Sciatic nerve (tissue), 2 donors: Measurements from ENCODE around the gene CPTP. TPM values are rescaled to one million over a fixed set of nuclear protein-coding genes. Genes with fewer than 3 reads are reported as not detected.
A peak's percentile ranks its signal among the peaks of the same experiment; 100 is the strongest.
"Not testable (repeated sequence)": the region's sequence is repeated elsewhere in the genome, so short reads cannot be mapped to it uniquely, and the experiment has no call there.

Experiments used
- ATAC-seq: fragments of 200-7000 bp; cut with Tn5 transposase; one replicate; pipeline ENCODE4 v1.9.1; 2020; ENCODE audit warnings: mild to moderate bottlenecking, moderate library complexity
- DNase-seq: peaks from one replicate; pipeline ENCODE4 v3.0.0-alpha.2; 2020; ENCODE audit warnings: low spot score
- intact Hi-C: fragments of 100-400 bp; cut with DNase I; formaldehyde crosslinking; loops from one replicate; pipeline ENCODE4 v1.14.2; 2022
- total RNA-seq: library from RNA; stranded (reverse); fragmentation: NEBNext Ultra II Directional; extraction: Animal tissue kit (Norgen Biotek cat#: 25700); gene quantifications from one replicate; pipeline ENCODE4 v1.2.1, GENCODE V29; 2021
- donor health status: DM: no; HTN: no; CAD: no.
- donor health status: DM: no; HTN: no; CAD: no.

CPTP gene
- total RNA-seq, 1 donor from 2014 or later = 15.7 TPM

DNA sequence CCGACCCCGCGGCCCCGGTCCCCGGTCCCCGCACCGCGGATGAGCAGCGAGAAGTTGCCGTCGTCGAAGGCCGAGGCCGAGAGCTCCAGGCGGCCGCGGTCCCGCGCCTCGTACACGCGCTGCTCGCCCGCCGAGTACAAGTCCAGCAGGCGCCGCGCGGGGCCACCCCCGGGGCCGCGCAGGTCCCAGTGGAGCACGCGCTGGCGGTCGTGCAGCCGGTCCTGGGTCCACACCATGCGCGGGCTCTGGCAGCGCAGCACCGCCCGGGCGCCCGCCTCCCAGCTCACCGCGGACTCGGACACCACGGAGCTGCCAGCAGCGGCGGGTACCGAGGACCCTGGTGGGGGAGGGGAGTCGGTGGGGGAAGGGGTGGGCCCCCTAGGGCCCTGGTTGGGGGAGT lies 30.8 kb downstream of the CPTP start:
- intact Hi-C loops = no loop called here
- ATAC-seq (no peak), DNase-seq (no peak)

GRCh38 chr1:1356166-1356795 lies 31.7 kb downstream of the CPTP start:
- intact Hi-C loops = no loop called here
- DNase-seq (no peak), ATAC-seq (no peak)

DNA sequence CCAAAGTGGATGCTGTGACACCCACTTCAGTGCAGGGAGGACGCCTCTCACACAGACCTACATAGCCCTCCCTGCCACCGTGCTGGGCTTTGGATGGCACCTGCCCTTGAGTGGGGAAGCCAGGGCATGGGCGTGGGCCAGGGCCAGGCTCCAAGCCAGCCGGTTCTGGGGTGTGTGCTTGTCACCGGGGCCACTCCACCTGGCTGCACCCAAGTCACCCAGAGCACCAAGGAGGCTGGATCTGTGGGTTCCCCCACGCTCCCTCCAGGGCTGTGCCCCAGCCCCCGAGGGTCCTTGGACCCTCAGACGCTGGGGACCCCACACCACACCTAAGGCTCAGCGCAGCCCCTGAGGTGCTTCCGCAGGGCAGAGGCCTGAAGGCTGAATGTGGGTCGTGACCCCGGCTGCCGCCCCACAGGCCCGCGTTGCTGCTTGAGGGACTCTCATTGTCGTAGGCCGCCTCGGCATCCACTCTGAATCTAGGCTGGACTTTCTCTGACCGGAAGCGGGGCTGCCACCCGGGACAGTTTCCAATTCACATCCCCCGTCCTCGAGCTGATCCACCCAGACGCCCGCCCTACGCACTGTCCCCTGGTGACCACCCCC lies 32.3 kb downstream of the CPTP start:
- intact Hi-C loops = no loop called here
- DNase-seq (no peak), ATAC-seq (no peak)

DNA sequence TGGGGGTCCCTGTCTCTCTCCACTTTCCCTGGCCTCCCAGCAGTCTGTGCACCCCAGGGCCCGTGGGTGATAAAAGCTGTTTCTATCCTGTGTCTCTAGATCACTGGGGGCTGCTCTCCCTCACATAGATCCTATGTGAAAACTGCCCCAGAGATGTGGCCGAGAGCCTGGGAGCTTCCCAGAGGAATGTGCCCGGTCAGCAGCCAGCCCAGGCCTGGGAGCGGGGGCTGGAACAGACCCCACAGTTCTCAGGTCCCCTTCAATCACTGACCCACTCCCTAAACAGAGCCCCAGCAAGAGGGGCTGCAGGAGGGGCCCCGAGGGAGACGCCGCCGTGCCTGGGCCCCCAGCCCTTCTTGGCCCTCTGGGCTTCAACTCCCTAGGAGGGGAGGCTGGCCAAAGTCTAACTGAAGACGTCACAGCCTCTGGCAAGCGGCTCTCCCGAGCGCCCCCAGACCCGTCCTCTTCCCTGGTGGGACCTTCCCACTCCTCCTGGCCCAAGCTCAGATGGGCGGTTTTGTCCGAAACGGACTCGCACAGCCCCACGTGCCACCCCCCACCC lies 33.4 kb downstream of the CPTP start:
- intact Hi-C loops = no loop called here
- no peak for ATAC-seq
- no peak for DNase-seq

DNA sequence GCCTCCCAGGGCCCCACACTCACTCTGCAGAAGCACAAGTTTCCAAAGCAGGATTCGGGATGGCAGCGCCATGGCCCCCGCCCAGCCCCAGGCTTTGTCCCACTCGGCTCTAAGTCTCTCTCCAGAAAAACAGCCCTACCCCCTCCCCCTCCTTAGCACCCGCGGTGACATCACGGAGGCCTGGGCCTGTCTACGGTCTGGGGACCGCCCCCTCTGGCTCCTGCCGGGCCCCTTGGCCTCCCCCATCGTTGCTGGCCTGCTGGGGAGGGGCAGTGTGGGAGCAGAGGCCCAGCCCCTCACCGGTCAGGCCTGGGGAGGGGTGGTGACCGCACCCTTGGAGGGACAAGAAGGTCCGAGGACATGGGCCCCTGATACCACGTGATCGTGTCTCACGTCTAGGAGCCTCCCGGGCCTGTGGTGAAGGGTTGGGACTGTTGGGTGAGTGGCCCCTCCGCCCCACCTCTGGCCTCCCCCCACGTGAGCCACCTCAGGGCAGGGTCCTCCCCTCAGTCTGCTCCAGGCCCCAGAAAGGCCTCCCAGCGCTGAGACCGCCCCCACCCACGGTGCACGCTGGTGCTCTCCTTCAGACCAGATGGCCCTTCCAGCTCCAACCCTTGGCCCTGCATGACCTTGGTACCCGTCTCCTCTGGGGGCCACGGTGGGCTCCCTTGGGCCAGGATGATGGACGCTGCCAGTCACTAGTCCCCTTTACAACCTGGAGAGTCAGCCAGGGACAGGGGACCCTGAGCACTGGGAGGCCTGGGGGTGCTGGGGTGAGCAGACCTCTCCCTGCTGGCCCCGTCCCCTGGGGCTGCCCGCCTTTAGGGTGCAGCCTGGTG lies 34.0 kb downstream of the CPTP start, which contains the start of gene MXRA8:
TSS of gene MXRA8 (minus strand) at position 123 of the 839 bp plus-strand sequence. CDS start at position 72, 51 bp downstream.
- ATAC-seq (peak; percentile 73), DNase-seq (peak; percentile 92)
- intact Hi-C loops = no loop called here

DNA sequence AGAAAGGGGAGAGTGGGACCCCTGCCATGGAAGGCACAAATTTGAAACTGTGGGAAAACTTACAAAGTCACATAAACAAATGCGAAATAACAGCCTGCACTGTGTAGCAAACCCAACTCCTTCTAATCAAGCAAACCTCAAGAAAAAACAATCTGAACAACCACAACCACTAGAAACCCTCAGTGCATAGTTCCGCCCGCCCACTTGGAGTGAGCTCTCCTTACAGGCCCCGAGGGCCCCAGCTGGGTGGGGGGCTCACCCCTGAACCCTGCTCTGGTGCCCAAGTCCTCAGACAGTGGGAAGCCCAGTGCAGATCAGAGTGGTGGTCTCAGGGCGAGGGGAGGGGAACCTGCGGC lies 34.7 kb downstream of the CPTP start:
- intact Hi-C loops = no loop called here
- peak; percentile 73 for ATAC-seq

GRCh38 chr1:1359664-1360468 lies 35.3 kb downstream of the CPTP start:
- peak; percentile 79 for ATAC-seq
- intact Hi-C loops = no loop called here
- peak; percentile 91 for DNase-seq

More for the DNA sequence above, 34.7 kb downstream of the CPTP start:
- peak; percentile 86 for DNase-seq

DNA sequence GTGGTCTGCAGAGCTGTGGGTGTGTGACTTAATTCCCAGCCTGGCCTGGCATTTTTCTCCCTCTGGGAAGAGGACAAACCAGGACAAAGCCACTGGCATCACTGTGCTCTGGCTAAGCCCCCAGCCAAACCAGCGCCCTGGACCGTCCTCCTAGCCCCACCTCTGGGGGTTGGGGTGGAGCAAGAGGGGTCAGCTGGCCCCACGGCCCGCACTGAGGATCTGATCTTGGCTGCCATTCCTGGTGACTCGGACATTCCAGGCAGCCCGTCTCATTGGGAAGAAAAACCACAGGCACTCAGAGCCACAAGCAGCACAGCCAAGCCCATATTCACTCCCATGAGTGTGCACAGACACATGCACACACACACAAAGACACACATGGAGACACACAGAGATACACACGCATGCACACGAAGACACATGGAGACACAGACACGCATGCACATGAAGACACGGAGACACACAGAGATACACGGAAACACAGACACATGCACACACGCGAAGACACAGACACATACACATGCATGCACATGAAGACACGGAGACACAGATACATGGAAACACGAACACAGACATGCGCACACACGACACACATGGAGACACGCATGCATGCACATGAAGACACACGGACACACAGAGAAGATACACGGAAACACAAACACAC lies 36.0 kb downstream of the CPTP start:
- intact Hi-C loops = no loop called here
- DNase-seq = peak; percentile 88
- ATAC-seq = peak; percentile 77

DNA sequence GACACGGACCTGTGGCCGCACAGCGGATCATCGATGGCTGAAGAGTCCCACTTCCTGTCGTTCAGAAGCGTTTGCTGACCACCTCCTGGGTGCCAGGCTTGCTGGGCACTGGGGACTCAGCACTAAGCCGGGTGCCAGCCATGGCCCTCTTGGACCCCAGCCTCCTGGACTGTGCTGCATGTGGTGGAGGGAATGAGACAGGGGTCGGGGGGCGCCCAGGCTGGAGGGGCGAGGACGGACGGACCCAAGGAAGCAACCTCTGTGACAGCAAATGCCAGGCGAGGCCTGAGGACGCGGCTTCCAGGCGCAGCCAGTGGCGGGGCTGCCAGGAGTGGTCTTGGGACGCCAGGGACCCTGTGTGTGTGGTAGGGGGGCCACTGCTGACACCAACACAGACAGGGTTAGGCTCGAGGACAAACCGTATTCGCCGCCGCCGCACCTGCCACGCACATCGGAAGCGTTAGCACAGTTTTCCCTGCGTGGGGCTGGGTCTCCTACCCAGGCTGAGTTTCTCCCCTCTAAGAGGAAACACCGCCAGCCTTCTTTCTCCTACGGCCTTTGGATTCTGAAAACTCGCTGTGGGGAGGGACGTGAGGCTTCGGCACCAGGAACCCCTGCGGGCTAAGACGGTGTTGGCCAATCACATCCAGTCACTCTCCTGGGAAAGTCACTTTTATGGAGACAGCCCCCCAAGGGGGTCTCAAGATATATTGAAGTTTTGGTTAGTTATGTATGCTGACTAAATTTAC lies 36.8 kb downstream of the CPTP start:
- ATAC-seq (no peak), DNase-seq (peak; percentile 64)
- intact Hi-C loops = no loop called here

DNA sequence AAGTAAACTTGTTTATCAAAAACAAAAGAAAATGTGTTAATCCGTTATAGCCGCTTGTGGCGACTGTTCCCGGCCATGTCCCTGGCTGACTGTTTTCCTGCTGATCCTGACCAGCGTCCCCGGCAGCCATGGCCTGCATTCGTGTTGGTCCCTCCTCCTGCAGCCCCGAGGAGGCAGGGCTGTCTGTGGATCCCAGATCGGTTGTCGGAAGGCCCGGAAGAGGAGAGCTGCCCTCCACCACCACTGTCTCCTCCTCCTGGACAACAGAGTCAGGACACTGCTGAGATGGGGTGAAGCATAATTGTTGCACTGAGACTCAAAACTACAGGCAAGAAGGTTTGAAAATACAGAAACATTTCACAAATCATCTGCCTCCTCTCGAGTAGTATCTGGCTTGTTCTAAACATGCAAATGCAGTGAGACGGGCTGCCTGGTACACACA lies 37.4 kb downstream of the CPTP start:
- intact Hi-C loops = no loop called here
- DNase-seq (peak; percentile 78), ATAC-seq (peak; percentile 11)

DNA sequence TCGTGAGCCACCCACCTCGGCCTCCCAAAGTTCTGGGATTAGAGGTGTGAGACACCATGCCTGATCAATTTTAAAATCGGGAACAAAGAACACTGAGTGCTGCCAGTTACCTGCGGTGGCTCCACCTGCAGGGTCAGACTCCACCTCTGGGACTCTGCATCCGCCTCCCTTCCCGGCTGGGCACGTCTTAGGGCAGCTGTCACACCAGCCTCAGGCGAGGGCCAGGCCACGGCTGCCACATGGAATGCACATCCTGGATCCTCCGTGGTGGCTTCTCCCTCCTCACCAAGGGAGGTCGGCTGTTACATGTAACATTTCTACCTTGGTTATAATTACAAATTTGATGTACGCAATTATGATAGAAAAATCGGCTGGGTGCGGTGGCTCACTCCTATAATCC lies 39.7 kb downstream of the CPTP start:
- ATAC-seq (no peak), DNase-seq (no peak)
- intact Hi-C loops = no loop called here

DNA sequence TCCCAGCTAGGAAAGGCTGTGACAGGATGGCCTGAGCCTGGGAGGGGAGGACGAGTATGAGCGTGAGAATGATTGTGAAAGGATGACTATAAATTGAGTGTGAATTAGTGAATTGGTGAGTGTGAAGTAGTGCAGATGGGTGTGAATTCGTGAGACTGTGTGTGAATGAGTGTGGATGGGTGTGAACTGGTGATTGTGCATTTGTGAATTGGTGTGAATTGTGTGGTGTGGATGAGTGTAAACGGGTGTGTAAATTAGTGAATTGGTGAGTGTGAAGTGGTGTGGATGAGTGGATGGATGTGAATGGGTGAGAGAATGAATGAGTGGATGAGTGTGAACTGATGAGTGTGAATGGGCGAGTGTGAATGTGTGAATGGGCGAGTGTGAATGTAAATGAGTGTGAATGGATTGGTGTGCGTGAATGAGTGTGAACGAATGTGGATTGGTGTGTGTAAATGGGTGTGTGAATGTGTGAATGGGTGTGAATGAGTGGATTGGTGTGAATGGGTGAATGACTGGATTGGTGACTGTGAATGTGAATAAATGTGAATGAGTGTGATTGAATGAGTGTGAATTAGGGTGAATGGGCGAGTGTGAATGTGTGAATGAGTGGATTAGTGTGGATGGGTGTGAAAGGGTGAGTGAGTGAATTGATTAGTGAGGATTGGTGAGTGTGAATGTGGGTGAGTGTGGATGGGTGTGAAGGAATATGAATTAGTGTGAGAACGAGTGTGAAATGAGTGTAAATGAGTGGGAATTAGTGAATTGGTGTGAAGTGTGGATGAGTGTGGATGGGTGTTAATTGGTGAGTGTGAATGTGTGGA lies 41.5 kb downstream of the CPTP start:
- ATAC-seq = no peak
- no peak for DNase-seq
- intact Hi-C loops = no loop called here

GRCh38 chr1:1366699-1367066 lies 42.1 kb downstream of the CPTP start:
- DNase-seq = no peak
- intact Hi-C loops = no loop called here
- ATAC-seq = no peak

DNA sequence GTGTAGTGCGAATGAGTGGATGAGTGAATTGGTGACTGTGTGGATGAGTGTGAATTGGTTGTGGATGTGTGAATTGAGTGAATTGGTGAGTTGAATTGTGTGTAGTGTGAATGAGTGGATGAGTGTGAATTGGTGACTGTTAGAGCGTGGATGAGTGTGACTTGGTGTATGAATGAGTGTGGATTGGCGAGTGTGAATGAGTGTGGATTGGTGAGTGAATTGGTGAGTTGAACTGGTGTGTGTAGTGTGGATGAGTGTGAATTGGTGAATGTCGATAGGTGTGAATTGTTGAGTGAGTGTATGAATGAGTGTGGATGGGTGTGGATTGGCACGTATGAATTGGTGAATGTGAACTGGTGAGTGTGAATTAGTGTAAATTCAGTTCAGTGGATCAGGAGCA lies 42.7 kb downstream of the CPTP start:
- ATAC-seq (no peak), DNase-seq (no peak)
- intact Hi-C loops = no loop called here

DNA sequence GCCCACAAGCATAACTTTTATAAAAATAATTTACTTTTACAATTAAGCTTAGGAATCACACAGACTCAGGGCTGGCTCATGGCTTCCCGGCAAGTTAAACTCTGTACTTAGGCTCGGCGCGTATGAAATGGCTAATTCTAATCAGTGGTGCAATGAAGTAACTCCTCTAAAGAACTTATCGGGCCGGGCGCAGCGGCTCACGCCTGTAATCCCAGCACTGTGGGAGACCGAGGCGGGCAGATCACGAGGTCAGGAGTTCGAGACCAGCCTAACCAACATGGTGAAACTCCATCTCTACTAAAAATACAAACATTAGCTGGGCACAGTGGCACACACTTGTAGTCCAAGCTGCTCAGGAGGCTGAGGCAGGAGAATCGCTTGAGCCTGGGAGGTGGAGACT lies 45.5 kb downstream of the CPTP start:
- ATAC-seq, intact Hi-C loops: not testable (repeated sequence)

GRCh38 chr1:1370771-1371300 lies 46.2 kb downstream of the CPTP start:
- intact Hi-C loops = no loop called here
- ATAC-seq (no peak), DNase-seq (no peak)

More for the DNA sequence above, 45.5 kb downstream of the CPTP start:
- not testable (repeated sequence) for DNase-seq

DNA sequence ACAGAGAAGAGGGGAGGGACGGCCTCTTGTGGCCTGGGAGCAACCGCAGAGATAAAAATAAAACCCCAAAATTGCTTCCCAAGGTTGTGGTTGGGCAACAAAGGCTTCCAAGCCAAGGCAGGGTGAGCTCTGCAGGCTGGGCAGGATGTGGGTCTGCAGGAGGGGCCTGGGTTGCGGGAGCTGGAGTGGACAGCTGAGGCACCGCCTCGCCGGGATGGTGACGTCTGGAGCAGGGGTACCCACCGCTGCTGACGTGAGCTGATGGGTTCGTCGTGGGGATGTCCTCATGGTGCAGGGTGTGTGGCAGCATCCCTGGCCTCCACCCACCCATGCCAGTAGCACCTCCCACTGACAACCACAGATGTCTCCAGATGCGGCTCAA lies 46.8 kb downstream of the CPTP start:
- peak; percentile 10 for ATAC-seq
- intact Hi-C loops = no loop called here
- peak; percentile 65 for DNase-seq
